Body of pancreas (tissue), 4 donors: Measurements from ENCODE around the gene MID1. TPM values are rescaled to one million over a fixed set of nuclear protein-coding genes. Genes with fewer than 3 reads are reported as not detected.

Experiments used
- ATAC-seq: fragments of 150-250 bp; one replicate; pipeline ENCODE4 v1.9.1; 2016
- DNase-seq, 4 donors: peaks; one replicate each; pipeline ENCODE4 v3.0.0-alpha.2; 2019
- H3K27ac ChIP-seq, 4 donors: fragments of 200-600 bp; sonication (generic); 1 replicate in 3 of 4; 2 replicates in 1 of 4; pipeline versions ENCODE4 v1.5.1 to v1.6.1; 2016 to 2019; ENCODE audit warnings: mild to moderate bottlenecking in 1 of 4, mixed read lengths in 1 of 4, moderate library complexity in 1 of 4
- H3K27me3 ChIP-seq, 2 donors: fragments of 200-600 bp; sonication (generic); one replicate each; pipeline ENCODE4 v1.6.0; 2016; ENCODE audit warnings: mild to moderate bottlenecking in 1 of 2
- H3K36me3 ChIP-seq, 2 donors: fragments of 200-600 bp; sonication (generic); replicated peaks in 1 of 2; 2 replicates each; pipeline ENCODE4 v1.5.1; 2016; ENCODE audit warnings: low read depth in 2 of 2; ENCODE audit not compliant: insufficient read depth in 1 of 2
- H3K4me1 ChIP-seq: fragments of 200-600 bp; sonication (generic); one replicate; pipeline ENCODE4 v1.6.0; 2016
- H3K4me3 ChIP-seq, 2 donors: fragments of 200-600 bp; sonication (generic); 1 replicate in 1 of 2; 2 replicates in 1 of 2; pipeline ENCODE4 v1.5.1; 2016 to 2019
- H3K9me3 ChIP-seq, 3 donors: fragments of 200-600 bp; sonication (generic); 1 replicate in 2 of 3; 2 replicates in 1 of 3; pipeline ENCODE4 v1.5.1; 2016
- CTCF ChIP-seq, 7 experiments: fragments of 450-650 bp in 4 of 7; fragments of 200-600 bp in 3 of 7; sonication (generic) in 3 of 7; IDR thresholded peaks; one replicate each; pipeline ENCODE4 v1.5.1; 2016 to 2019; ENCODE audit warnings: antibody characterized with exemption in 7 of 7
- POLR2A ChIP-seq, 3 donors: fragments of 450-650 bp; IDR thresholded peaks; one replicate each; pipeline ENCODE4 v1.6.1; 2016; ENCODE audit warnings: antibody characterized with exemption in 3 of 3, mild to moderate bottlenecking in 2 of 3
- WGBS, 2 donors: methylation state at CpG; one replicate each; pipeline ENCODE4 v1.1.5; 2017; 5-methylcytosine and 5-hydroxymethylcytosine counted together
- intact Hi-C: fragments of 100-400 bp; cut with DNase I; formaldehyde crosslinking; loops from one replicate; pipeline ENCODE4 v1.15.1; 2023
- total RNA-seq, 2 donors: library from RNA; depleted of rRNA; stranded (reverse); fragments of >200 nt; gene quantifications; one replicate each; pipeline ENCODE4 v1.1.0, GENCODE V29; 2016

MID1 gene
- total RNA-seq, 2 donors from 2014 or later, result 4.9 to 7.3 TPM

- ATAC-seq (no peak), DNase-seq (no peak)
- Histone ChIP-seq H3K27ac (peak overlapping the region in 2 of 4 donors; percentile 14 to 40), H3K36me3 (no peaks in the 10 kb centered on the region), H3K4me1 (no peaks in the 10 kb centered on the region), H3K9me3 (no peaks in the 10 kb centered on the region), H3K27me3 (no peaks in the 10 kb centered on the region), H3K4me3 (no peak overlapping the region)
- intact Hi-C loops, result no loop called here
- 82 to 84% methylated on average over 9 of the region's 16 CpGs for WGBS, 2 donors
- no peak for TF ChIP-seq POLR2A (IDR thresholded peaks at IDR 0.05)
- no peak for TF ChIP-seq CTCF (IDR thresholded peaks at IDR 0.05)
These were observed 43.5 kb downstream of the MID1 start for GRCh38 chrX:10576777-10577447.

GRCh38 chrX:10576186-10576585 lies 44.2 kb downstream of the MID1 start:
- intact Hi-C loops, result no loop called here
- DNase-seq (no peak), ATAC-seq (no peak)
- no peaks in the 10 kb centered on the region for H3K27me3 ChIP-seq
- H3K36me3 ChIP-seq, result no peaks in the 10 kb centered on the region
- TF ChIP-seq POLR2A (IDR thresholded peaks at IDR 0.05) (no peak), CTCF (IDR thresholded peaks at IDR 0.05) (no peak)
- H3K4me1 ChIP-seq, result no peaks in the 10 kb centered on the region
- no peak overlapping the region for H3K4me3 ChIP-seq
- H3K27ac ChIP-seq, result no peak overlapping the region
- 69 to 79% methylated on average over 4 of the region's 4 CpGs for WGBS, 2 donors
- no peaks in the 10 kb centered on the region for H3K9me3 ChIP-seq

GRCh38 chrX:10574663-10575062 lies 45.7 kb downstream of the MID1 start:
- H3K9me3 ChIP-seq, result no peaks in the 10 kb centered on the region
- H3K36me3 ChIP-seq, result no peaks in the 10 kb centered on the region
- TF ChIP-seq CTCF (IDR thresholded peaks at IDR 0.05), result no peak
- no peak for TF ChIP-seq POLR2A (IDR thresholded peaks at IDR 0.05)
- ATAC-seq (peak; percentile 67), DNase-seq (no peak)
- H3K27ac ChIP-seq, result peak overlapping the region in 1 of 4 donors; percentile 45
- intact Hi-C loops, result no loop called here
- H3K4me3 ChIP-seq, result no peak overlapping the region
- no peaks in the 10 kb centered on the region for H3K4me1 ChIP-seq
- H3K27me3 ChIP-seq, result no peaks in the 10 kb centered on the region
- WGBS, 2 donors, result 61 to 72% methylated on average over 4 of the region's 4 CpGs

- no peak for TF ChIP-seq POLR2A (IDR thresholded peaks at IDR 0.05)
- TF ChIP-seq CTCF (IDR thresholded peaks at IDR 0.05), result no peak
- ATAC-seq, result no peak
- H3K27ac ChIP-seq, result no peak overlapping the region
- no peaks in the 10 kb centered on the region for H3K36me3 ChIP-seq
- no peaks in the 10 kb centered on the region for H3K9me3 ChIP-seq
- H3K27me3 ChIP-seq, result no peaks in the 10 kb centered on the region
- H3K4me3 ChIP-seq, result no peak overlapping the region
- H3K4me1 ChIP-seq, result no peaks in the 10 kb centered on the region
- WGBS, 2 donors, result 100% methylated on average over 1 of the region's 1 CpG
- DNase-seq, result no peak
- intact Hi-C loops, result no loop called here
These were observed 49.1 kb downstream of the MID1 start for GRCh38 chrX:10571260-10571659.

- ATAC-seq, result no peak
- no peaks in the 10 kb centered on the region for H3K4me1 ChIP-seq
- intact Hi-C loops, result no loop called here
- no peaks in the 10 kb centered on the region for H3K27me3 ChIP-seq
- WGBS, 2 donors, result 86 to 100% methylated on average over 1 of the region's 1 CpG
- H3K9me3 ChIP-seq, result no peaks in the 10 kb centered on the region
- no peaks in the 10 kb centered on the region for H3K36me3 ChIP-seq
- no peak for DNase-seq
- H3K4me3 ChIP-seq, result no peak overlapping the region
- H3K27ac ChIP-seq, result no peak overlapping the region
- TF ChIP-seq POLR2A (IDR thresholded peaks at IDR 0.05), result no peak
- TF ChIP-seq CTCF (IDR thresholded peaks at IDR 0.05), result no peak
These were observed 49.8 kb downstream of the MID1 start for GRCh38 chrX:10570601-10571000.
